ENCODE measurements around the gene CD2AP.
"Not testable (repeated sequence)": the region's sequence is repeated elsewhere in the genome, so short reads cannot be mapped to it uniquely, and the experiment has no call there.

The CD2AP gene

GRCh38 chr6:47477497-47478232 is at the start of gene CD2AP:
CD2AP (plus strand) TSS chr6:47477789; CDS start chr6:47478245, 456 bp downstream.
- H3K4me1 ChIP-seq: peaks cover 37% of the 10 kb centered on the region
- H3K36me3 ChIP-seq: no peaks in the 10 kb centered on the region
- peaks cover 43% of the 10 kb centered on the region for H4K20me1 ChIP-seq

GRCh38 chr6:47428288-47428687 is 49.3 kb upstream of the CD2AP start:
- Histone ChIP-seq H3K4me2 (no peak overlapping the region), H3K36me3 (no peaks in the 10 kb centered on the region), H3K9ac (no peak overlapping the region), H3K27me3 (no peaks in the 10 kb centered on the region), H3K9me3 (peaks cover 19% of the 10 kb centered on the region), H3K4me1 (no peaks in the 10 kb centered on the region), H4K20me1 (no peaks in the 10 kb centered on the region), H3K27ac (no peak overlapping the region), H3K4me3 (no peak overlapping the region)
- no peak for TF ChIP-seq Cebpa-rat (IDR thresholded peaks at IDR 0.05)

More at GRCh38 chr6:47477497-47478232, at the start of gene CD2AP:
- Histone ChIP-seq H3K27ac (peak within 1 kb of the TSS; percentile 96), H3K9ac (peak within 1 kb of the TSS; percentile 97), H3K27me3 (no peaks in the 10 kb centered on the region), H3K9me3 (no peaks in the 10 kb centered on the region), H3K4me2 (peak within 1 kb of the TSS; percentile 86), H3K4me3 (peak within 1 kb of the TSS; percentile 96)
- no peak for TF ChIP-seq Cebpa-rat (IDR thresholded peaks at IDR 0.05)

- no peak for TF ChIP-seq Cebpa-rat (IDR thresholded peaks at IDR 0.05)
- no peak overlapping the region for H3K27ac ChIP-seq
- H3K27me3 ChIP-seq: no peaks in the 10 kb centered on the region
- H3K4me2 ChIP-seq: no peak overlapping the region
- H3K4me3 ChIP-seq: no peak overlapping the region
- no peaks in the 10 kb centered on the region for H3K36me3 ChIP-seq
- no peak overlapping the region for H3K9ac ChIP-seq
- no peaks in the 10 kb centered on the region for H4K20me1 ChIP-seq
- peaks cover 19% of the 10 kb centered on the region for H3K9me3 ChIP-seq
- no peaks in the 10 kb centered on the region for H3K4me1 ChIP-seq
Measured at GRCh38 chr6:47428746-47429664, 48.6 kb upstream of the CD2AP start.

GRCh38 chr6:47434372-47435253 is 43.0 kb upstream of the CD2AP start:
- no peak overlapping the region for H3K9ac ChIP-seq
- H3K36me3 ChIP-seq: no peaks in the 10 kb centered on the region
- H3K4me3 ChIP-seq: no peak overlapping the region
- H3K9me3 ChIP-seq: peaks cover 12% of the 10 kb centered on the region; the same call in 1 of the 2 replicates
- no peaks in the 10 kb centered on the region for H3K27me3 ChIP-seq
- no peak overlapping the region for H3K4me2 ChIP-seq
- no peak overlapping the region for H3K27ac ChIP-seq
- no peaks in the 10 kb centered on the region for H4K20me1 ChIP-seq
- TF ChIP-seq Cebpa-rat (IDR thresholded peaks at IDR 0.05): no peak
- no peaks in the 10 kb centered on the region for H3K4me1 ChIP-seq

- H3K4me3 ChIP-seq: no peak overlapping the region
- H3K36me3 ChIP-seq: no peaks in the 10 kb centered on the region
- no peak overlapping the region for H3K4me2 ChIP-seq
- TF ChIP-seq Cebpa-rat (IDR thresholded peaks at IDR 0.05): no peak
- H3K27me3 ChIP-seq: no peaks in the 10 kb centered on the region
- peaks cover 5% of the 10 kb centered on the region; the same call in 1 of the 2 replicates for H3K9me3 ChIP-seq
- H4K20me1 ChIP-seq: no peaks in the 10 kb centered on the region
- no peak overlapping the region for H3K27ac ChIP-seq
- H3K4me1 ChIP-seq: no peaks in the 10 kb centered on the region
- no peak overlapping the region for H3K9ac ChIP-seq
Measured at GRCh38 chr6:47435254-47435612, 42.4 kb upstream of the CD2AP start.

GRCh38 chr6:47437592-47437991 is 40.0 kb upstream of the CD2AP start:
- Histone ChIP-seq H4K20me1 (no peaks in the 10 kb centered on the region), H3K36me3 (no peaks in the 10 kb centered on the region), H3K27ac (no peak overlapping the region), H3K4me2 (no peak overlapping the region), H3K4me1 (no peaks in the 10 kb centered on the region), H3K9ac (no peak overlapping the region), H3K9me3 (0 out of 2 replicates have a peak, but pooled peaks cover 4% of the 10 kb centered on the region), H3K4me3 (no peak overlapping the region), H3K27me3 (no peaks in the 10 kb centered on the region)
- no peak for TF ChIP-seq Cebpa-rat (IDR thresholded peaks at IDR 0.05)

GRCh38 chr6:47438481-47439347 is 38.9 kb upstream of the CD2AP start:
- H3K36me3 ChIP-seq: no peaks in the 10 kb centered on the region
- no peak overlapping the region for H3K4me3 ChIP-seq
- H3K9me3 ChIP-seq: peaks cover 5% of the 10 kb centered on the region; the same call in 1 of the 2 replicates
- no peak overlapping the region for H3K27ac ChIP-seq
- no peaks in the 10 kb centered on the region for H4K20me1 ChIP-seq
- no peak overlapping the region for H3K9ac ChIP-seq
- H3K27me3 ChIP-seq: no peaks in the 10 kb centered on the region
- no peak for TF ChIP-seq Cebpa-rat (IDR thresholded peaks at IDR 0.05)
- H3K4me2 ChIP-seq: no peak overlapping the region
- no peaks in the 10 kb centered on the region for H3K4me1 ChIP-seq

GRCh38 chr6:47439348-47439668 is 38.3 kb upstream of the CD2AP start:
- Histone ChIP-seq H3K4me2 (no peak overlapping the region), H3K36me3 (no peaks in the 10 kb centered on the region), H3K4me3 (no peak overlapping the region), H3K27ac (no peak overlapping the region), H4K20me1 (no peaks in the 10 kb centered on the region), H3K9ac (no peak overlapping the region), H3K27me3 (no peaks in the 10 kb centered on the region), H3K4me1 (no peaks in the 10 kb centered on the region), H3K9me3 (peaks cover 11% of the 10 kb centered on the region)
- TF ChIP-seq Cebpa-rat (IDR thresholded peaks at IDR 0.05): no peak

- H3K36me3 ChIP-seq: no peaks in the 10 kb centered on the region
- no peaks in the 10 kb centered on the region for H3K4me1 ChIP-seq
- H4K20me1 ChIP-seq: no peaks in the 10 kb centered on the region
- H3K9me3 ChIP-seq: peaks cover 19% of the 10 kb centered on the region
- no peak overlapping the region for H3K4me2 ChIP-seq
- no peak overlapping the region for H3K4me3 ChIP-seq
- H3K27me3 ChIP-seq: no peaks in the 10 kb centered on the region
- TF ChIP-seq Cebpa-rat (IDR thresholded peaks at IDR 0.05): no peak
- no peak overlapping the region for H3K9ac ChIP-seq
- no peak overlapping the region for H3K27ac ChIP-seq
Measured at GRCh38 chr6:47440719-47441118, 36.9 kb upstream of the CD2AP start.

- H3K4me3 ChIP-seq, H3K4me1 ChIP-seq, H4K20me1 ChIP-seq, H3K9ac ChIP-seq, H3K36me3 ChIP-seq, H3K27ac ChIP-seq, H3K4me2 ChIP-seq, H3K27me3 ChIP-seq: not testable (repeated sequence)
- peaks cover 18% of the 10 kb centered on the region for H3K9me3 ChIP-seq
Measured at GRCh38 chr6:47444964-47445363, 32.6 kb upstream of the CD2AP start.

Data from BLaER1 (cell line).